K562 (cell line): ENCODE data around the gene CFAP97D1. TPM values are rescaled to one million over a fixed set of nuclear protein-coding genes. Genes with fewer than 3 reads are reported as not detected.
A peak's percentile ranks its signal among the peaks of the same experiment; 100 is the strongest.

ENCODE experiments used
- ATF6 ChIP-seq: sonication (generic); formaldehyde crosslinking; IDR thresholded peaks from 2 replicates; pipeline ENCODE4 v1.4.0; 2020; ENCODE audit warnings: mild to moderate bottlenecking, missing genetic modification reagents
- CTBP1 ChIP-seq: fragments of 450-650 bp; IDR thresholded peaks from 2 replicates; pipeline ENCODE4 v1.6.1; 2016; ENCODE audit warnings: borderline replicate concordance
- DMBX1 ChIP-seq: fragments of 250-450 bp; sonication (Bioruptor Pico); IDR thresholded peaks from 2 replicates; pipeline ENCODE4 v1.8.0; 2022; ENCODE audit warnings: inconsistent platforms, mild to moderate bottlenecking, moderate library complexity, borderline replicate concordance
- E2F3 ChIP-seq: fragments of 250-450 bp; sonication (Bioruptor Pico); IDR thresholded peaks from 2 replicates; pipeline ENCODE4 v1.4.0; 2020; ENCODE audit warnings: mild to moderate bottlenecking
- FOXK2 ChIP-seq, 2 experiments: fragments of 450-650 bp; IDR thresholded peaks in 1 of 2; conservative IDR thresholded peaks in 1 of 2; 2 replicates each; pipeline ENCODE4 v1.6.1; 2016; ENCODE audit warnings: low read depth in 2 of 2, mild to moderate bottlenecking in 1 of 2
- FOXM1 ChIP-seq, 2 experiments: fragments of 450-650 bp in 1 of 2; sonication (generic) in 1 of 2; formaldehyde crosslinking in 1 of 2; IDR thresholded peaks; 2 replicates each; pipeline versions ENCODE4 v1.6.1 to v1.9.0; 2017 to 2022; ENCODE audit warnings: low read depth in 2 of 2, mild to moderate bottlenecking in 2 of 2, missing genetic modification reagents in 1 of 2, moderate library complexity in 1 of 2
- HMG20A ChIP-seq: fragments of 450-650 bp; formaldehyde crosslinking; conservative IDR thresholded peaks from 2 replicates; pipeline ENCODE4 v1.4.0; 2020; ENCODE audit warnings: mild to moderate bottlenecking, mixed read lengths
- ILF3 ChIP-seq: fragments of 450-650 bp; IDR thresholded peaks from 2 replicates; pipeline ENCODE4 v1.6.1; 2018; ENCODE audit warnings: antibody characterized with exemption, mild to moderate bottlenecking, moderate library complexity, borderline replicate concordance
- MAFG ChIP-seq: fragments of 450-650 bp; conservative IDR thresholded peaks from 2 replicates; pipeline ENCODE4 v1.6.1; 2016; ENCODE audit warnings: missing genetic modification characterization, missing compliant biosample characterization
- MCM2 ChIP-seq: fragments of 450-650 bp; IDR thresholded peaks from 2 replicates; pipeline ENCODE4 v1.6.1; 2017; ENCODE audit warnings: low read depth, mild to moderate bottlenecking
- MTA1 ChIP-seq: fragments of 450-650 bp; IDR thresholded peaks from 2 replicates; pipeline ENCODE4 v1.6.1; 2017; ENCODE audit warnings: borderline replicate concordance
- RBFOX2 ChIP-seq: fragments of 200-400 bp; formaldehyde crosslinking; IDR thresholded peaks from 2 replicates; pipeline ENCODE4 v1.6.1; 2017; ENCODE audit warnings: low read depth, mild to moderate bottlenecking, low read length, moderate library complexity
- SAP30 ChIP-seq: fragments of 200-600 bp; sonication (generic); IDR thresholded peaks from 2 replicates; pipeline ENCODE4 v1.6.1; 2012; ENCODE audit warnings: borderline replicate concordance, low read depth, mild to moderate bottlenecking, moderate library complexity, low read length, control low read depth, inconsistent platforms; ENCODE audit not compliant: insufficient read depth, poor library complexity, severe bottlenecking
- SREBF2 ChIP-seq: sonication (generic); formaldehyde crosslinking; IDR thresholded peaks from 2 replicates; pipeline ENCODE4 v1.4.0; 2020; ENCODE audit warnings: mild to moderate bottlenecking, missing genetic modification reagents
- TAF15 ChIP-seq: fragments of 200-400 bp; formaldehyde crosslinking; IDR thresholded peaks from 2 replicates; pipeline ENCODE4 v1.6.1; 2017; ENCODE audit warnings: mild to moderate bottlenecking, low read depth, low read length, moderate library complexity
- TSC22D4 ChIP-seq: fragments of 450-650 bp; IDR thresholded peaks from 2 replicates; pipeline ENCODE4 v1.6.1; 2016; ENCODE audit warnings: missing genetic modification characterization, missing biosample characterization, control low read depth
- U2AF2 ChIP-seq: fragments of 200-400 bp; formaldehyde crosslinking; optimal IDR thresholded peaks from 2 replicates; pipeline ENCODE3; 2017; ENCODE audit warnings: low read depth, mild to moderate bottlenecking, low read length
- ZBTB12 ChIP-seq: fragments of 250-450 bp; sonication (Bioruptor Pico); IDR thresholded peaks from 2 replicates; pipeline ENCODE4 v1.4.0; 2020
- ZFP30 ChIP-seq: fragments of 250-450 bp; sonication (Bioruptor Pico); IDR thresholded peaks from 2 replicates; pipeline ENCODE4 v1.8.0; 2022; ENCODE audit warnings: moderate library complexity, mild to moderate bottlenecking, inconsistent platforms, borderline replicate concordance
- ZFP36 ChIP-seq: fragments of 150-350 bp; IDR thresholded peaks from 2 replicates; pipeline ENCODE4 v1.6.1; 2018; ENCODE audit warnings: low read length, low read depth; ENCODE audit not compliant: partially characterized antibody
- ZNF212 ChIP-seq: fragments of 450-650 bp; formaldehyde crosslinking; IDR thresholded peaks from 2 replicates; pipeline ENCODE4 v1.4.0; 2020; ENCODE audit warnings: mild to moderate bottlenecking
- ZNF311 ChIP-seq: fragments of 250-450 bp; sonication (Bioruptor Pico); IDR thresholded peaks from 2 replicates; pipeline ENCODE4 v1.4.0; 2020; ENCODE audit warnings: mild to moderate bottlenecking, moderate library complexity
- ZNF41 ChIP-seq: fragments of 250-450 bp; sonication (Bioruptor Pico); conservative IDR thresholded peaks from 2 replicates; pipeline ENCODE4 v1.4.0; 2020; ENCODE audit warnings: mild to moderate bottlenecking
- ZNF655 ChIP-seq: fragments of 250-450 bp; sonication (Bioruptor Pico); IDR thresholded peaks from 2 replicates; pipeline ENCODE4 v1.5.0; 2021
- polyA plus RNA-seq, 8 experiments: library from polyadenylated mRNA; depleted of rRNA in 4 of 8; stranded (reverse) in 5 of 8; unstranded in 3 of 8; fragments of >200 nt; fragmentation: Nextera tagmentation in 2 of 8; fragmentation: Illumina TruSeq in 1 of 8; extraction: Ambion mirVana in 2 of 8; extraction: Trizol in 1 of 8; gene quantifications; 2 replicates each; pipeline versions ENCODE4 v1.2.1 to v1.2.3, GENCODE V29; 2011 to 2014; ENCODE audit warnings: inconsistent platforms in 1 of 8, missing spikeins in 1 of 8
- total RNA-seq, 7 experiments: library from RNA; depleted of rRNA in 6 of 7; stranded (reverse); fragments of >200 nt in 6 of 7; fragmentation: Illumina TruSeq in 2 of 7; extraction: Trizol in 2 of 7; gene quantifications; 2 replicates each; pipeline versions ENCODE4 v1.2.1 to v1.2.3, GENCODE V29; 2011 to 2021; ENCODE audit warnings: low replicate concordance in 1 of 7

The CFAP97D1 gene
- total and polyA plus RNA-seq, 9 of the 15 experiments (the other 6 are each of a cell fraction or from before 2014, with no cell fraction given): not detected

- TF ChIP-seq ZBTB12 (CRISPR knock-in tag): no peak; the same call in 1 of the 2 replicates
- no peak for TF ChIP-seq ZNF41 (CRISPR knock-in tag)
- no peak for TF ChIP-seq MTA1
- TF ChIP-seq ZFP30 (CRISPR knock-in tag): no peak
- TF ChIP-seq ZNF212 (CRISPR knock-in tag): no peak
- TF ChIP-seq E2F3 (CRISPR knock-in tag): no peak
- TF ChIP-seq ATF6 (CRISPR knock-in tag): no peak
- TF ChIP-seq ILF3: peak; percentile 68; the same call in 1 of the 2 replicates
- TF ChIP-seq FOXK2 (conservative IDR thresholded peaks at IDR 0.05 in 1 of 2, IDR thresholded peaks at IDR 0.05 in 1 of 2; ENCODE audit: low read depth in 2 of 2): no peak
- no peak for TF ChIP-seq FOXM1 (IDR thresholded peaks at IDR 0.05; ENCODE audit: low read depth)
- TF ChIP-seq FOXM1 (CRISPR knock-in tag; IDR thresholded peaks at IDR 0.05; ENCODE audit: low read depth): 0 out of 2 replicates have a peak, but pooled peaks have one; percentile 45
- no peak for TF ChIP-seq MCM2
- no peak for TF ChIP-seq U2AF2
- TF ChIP-seq HMG20A (CRISPR knock-in tag): no peak
- no peak for TF ChIP-seq ZNF311 (CRISPR knock-in tag)
- TF ChIP-seq MAFG: no peak
- TF ChIP-seq SREBF2 (CRISPR knock-in tag): no peak
- no peak for TF ChIP-seq TSC22D4 (tag)
- TF ChIP-seq TAF15: no peak
- no peak for TF ChIP-seq ZFP36
- TF ChIP-seq ZNF655 (CRISPR knock-in tag): no peak
- TF ChIP-seq DMBX1: no peak
- TF ChIP-seq CTBP1: no peak; the same call in 1 of the 2 replicates
- peak; percentile 85 for TF ChIP-seq RBFOX2
- peak; percentile 49 for TF ChIP-seq SAP30
These were observed 1.7 kb upstream of the CFAP97D1 start, which contains the start of gene DUSP3 (continued) for GRCh38 chr17:43778337-43779144.
